Suppressor macrophage treated with lipopolysaccharide for 1 hour (primary cell): ENCODE results near the gene SPEF2.
"Not testable (repeated sequence)": the region's sequence is repeated elsewhere in the genome, so short reads cannot be mapped to it uniquely, and the experiment has no call there.

ENCODE experiments used
- DNase-seq, 3 donors: peaks; one replicate each; pipeline ENCODE4 v3.0.0-alpha.2; 2020 to 2022

The SPEF2 gene

DNA sequence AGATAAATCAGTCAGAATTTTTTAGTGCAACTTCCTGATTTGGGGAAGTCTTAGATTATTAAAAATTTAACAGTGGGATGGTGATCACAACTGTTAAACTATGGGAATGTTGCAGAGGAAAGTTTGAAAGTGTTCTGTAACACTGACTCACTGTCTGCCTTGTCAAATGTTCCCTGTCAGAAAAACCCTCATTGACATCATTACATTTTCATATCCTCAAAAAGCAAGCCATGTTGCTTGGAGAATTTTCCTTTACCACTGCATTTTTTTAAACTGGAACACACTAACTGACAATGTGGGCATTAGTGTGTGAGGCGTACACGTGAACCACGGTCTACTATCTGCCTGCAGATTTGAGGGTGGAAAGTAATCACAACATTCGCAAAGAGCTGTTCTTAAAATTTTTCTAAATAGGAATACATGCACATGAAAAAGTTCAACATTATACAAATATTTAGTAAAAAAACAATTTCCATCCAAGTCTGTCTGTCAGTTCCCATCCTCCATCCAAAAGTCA, 210.5 kb downstream of the SPEF2 start:
- peak; percentile 53 to 78 (median 71) for DNase-seq

DNA sequence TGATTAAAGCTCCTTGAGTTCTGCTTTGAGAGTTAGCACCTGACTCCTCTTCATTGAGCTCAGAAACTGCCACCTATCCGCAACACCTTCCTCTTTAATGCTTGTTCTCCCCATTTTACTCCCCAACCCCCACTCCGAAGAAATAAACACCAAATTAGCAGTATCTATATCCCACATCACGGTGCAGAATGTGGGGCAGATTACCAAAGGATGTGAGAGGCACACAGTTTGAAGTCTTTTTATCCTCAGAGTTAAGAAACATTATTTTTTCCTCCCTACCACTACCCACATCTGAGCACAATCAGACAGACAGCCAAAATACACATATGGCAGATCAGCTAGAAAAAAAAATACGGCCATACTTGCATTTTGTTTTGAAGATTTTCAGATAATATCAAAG, 212.9 kb downstream of the SPEF2 start:
- DNase-seq: no peak

DNA sequence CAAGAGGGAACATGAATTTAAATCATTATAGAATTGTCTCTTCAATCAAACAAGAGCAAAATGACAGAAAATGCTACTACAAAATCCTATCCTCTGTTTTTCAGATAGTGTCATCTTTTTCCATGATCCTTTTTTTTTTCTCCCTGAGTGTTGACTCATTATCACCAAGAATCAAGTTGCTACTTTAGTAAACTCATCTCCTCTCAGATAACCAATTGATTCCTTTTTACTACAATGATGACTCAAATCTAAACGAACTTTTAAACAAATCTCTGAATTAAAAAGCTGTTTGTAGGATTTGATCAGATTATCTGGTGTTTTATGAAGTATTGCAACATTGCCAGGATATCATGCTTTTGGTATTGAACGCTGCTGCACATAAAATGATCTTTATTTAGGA, 215.1 kb downstream of the SPEF2 start:
- no peak for DNase-seq

DNA sequence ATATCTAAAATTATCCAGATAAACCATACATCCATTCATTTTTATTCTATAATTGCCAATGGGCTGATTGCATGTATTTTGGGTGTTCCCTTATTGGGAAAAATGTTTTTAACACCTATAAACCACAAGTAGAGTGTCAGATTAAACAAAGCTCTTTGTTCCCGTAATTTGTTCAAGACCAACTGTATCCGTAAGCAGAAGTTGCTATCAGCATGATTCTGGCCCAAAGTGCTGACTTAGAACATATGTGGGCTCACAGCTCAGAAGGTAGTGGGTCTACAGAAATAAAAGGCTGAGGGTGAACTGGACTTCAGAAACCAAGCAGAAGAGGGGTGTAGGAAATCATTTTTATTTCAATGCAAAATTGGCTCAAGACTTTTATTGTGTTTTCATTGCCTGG, 215.6 kb downstream of the SPEF2 start:
- no peak for DNase-seq

DNA sequence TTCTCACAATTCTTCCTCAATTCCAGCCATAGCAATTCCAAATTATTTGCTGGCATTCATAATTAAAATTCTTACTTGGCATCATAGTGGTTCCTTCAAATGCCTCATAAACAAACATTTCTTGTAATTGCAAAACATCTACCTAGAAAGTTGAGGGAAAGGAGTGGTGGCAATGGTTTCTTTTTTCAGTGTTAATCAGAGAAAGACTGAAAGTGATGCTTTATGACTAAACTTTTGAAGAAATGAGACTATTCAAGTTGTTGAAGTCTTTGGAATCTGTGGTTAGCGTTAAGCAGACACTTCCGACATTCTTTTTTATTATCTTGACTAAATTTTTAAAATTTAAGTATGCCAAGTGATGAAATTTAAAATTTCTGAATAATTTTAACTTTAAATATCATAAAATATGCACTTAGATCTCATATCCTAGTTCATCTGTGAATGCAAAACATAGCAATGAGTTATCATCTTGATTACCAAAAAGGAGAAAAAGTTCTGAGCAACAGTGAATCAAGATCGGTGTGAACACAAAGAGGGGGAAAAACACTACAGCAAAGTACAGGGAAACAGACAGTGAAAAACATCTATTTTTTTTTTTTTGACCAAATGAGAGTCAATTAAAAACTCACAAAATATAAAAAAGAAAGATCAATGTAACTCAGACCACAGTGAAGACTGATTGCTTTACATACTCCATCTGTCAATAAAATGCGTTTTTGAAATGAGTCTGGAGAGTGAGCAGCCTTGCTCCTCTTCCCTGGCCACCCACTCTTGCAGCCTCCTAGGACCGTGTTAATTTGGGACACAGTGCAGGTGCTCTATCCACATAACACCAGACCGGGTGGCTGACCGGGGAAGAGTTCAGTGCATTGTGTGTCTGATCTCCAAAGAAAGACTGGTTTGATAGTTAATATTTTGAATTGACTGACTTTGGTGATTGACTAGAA, 218.4 kb downstream of the SPEF2 start:
- DNase-seq: no peak

DNA sequence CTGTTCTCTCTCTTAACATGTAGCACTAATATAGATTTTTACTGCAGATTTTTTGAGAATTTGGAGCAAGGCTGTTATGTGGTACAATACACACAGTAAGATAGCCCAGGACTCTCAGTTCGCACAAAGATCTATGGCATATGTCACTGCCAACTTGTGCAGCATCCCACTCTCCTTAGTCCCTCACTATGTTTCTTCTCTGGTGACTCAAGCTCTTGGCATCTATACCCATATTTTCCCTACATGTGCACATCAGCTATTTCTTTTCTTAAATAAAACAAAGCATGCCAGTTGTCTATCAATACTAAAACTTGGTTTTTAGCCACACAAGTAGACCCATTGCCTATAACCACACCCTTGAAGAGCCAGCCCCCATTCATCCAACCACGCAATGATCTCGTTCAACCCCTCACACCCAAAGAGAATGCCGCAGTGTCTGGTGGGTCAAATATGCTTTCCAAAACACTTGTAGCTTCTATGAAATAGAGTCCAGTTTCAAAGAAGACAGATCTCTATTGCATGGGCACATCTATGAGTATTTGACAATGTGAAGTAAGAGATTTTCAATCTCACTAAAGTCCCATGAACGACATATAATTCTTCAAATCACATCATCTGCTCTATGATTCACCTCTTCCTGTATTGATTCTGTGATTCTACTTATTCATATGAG, 220.8 kb downstream of the SPEF2 start:
- no peak for DNase-seq

DNA sequence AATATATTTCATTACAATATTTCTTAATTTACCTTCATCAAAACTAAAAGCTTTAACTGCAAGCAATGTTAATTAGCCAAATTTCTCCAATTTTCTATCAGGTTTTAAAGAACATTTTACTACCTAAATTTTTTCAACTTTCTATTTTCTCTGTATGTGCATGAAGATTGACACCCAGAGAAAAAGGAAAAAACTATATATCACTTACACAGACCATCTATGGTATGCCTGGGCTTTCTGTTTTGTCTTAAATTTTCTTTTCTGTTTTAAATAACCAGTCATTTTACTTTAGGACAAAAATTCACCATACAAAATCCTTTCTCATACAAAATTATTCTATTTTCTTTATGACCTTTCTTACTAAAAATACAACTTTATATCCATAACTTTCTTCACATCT, 225.2 kb downstream of the SPEF2 start:
- DNase-seq: no peak

DNA sequence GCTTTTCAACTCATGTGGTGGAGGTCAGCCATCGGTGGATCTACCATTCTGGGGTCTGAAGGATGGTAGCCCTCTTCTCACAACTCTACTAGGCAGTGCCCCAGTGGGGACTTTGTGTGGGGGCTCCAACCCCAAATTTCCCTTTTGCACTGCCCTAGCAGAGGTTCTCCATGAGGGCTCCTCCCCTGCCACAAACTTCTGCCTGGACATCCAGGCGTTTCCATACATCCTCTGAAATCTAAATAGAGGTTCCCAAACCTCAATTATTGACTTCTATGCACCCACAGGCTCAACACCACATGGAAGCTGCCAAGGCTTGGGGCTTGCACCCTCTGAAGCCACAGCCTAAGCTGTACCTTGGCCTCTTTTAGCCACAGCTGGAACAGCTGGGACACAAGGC, 227.8 kb downstream of the SPEF2 start:
- not testable (repeated sequence) for DNase-seq

DNA sequence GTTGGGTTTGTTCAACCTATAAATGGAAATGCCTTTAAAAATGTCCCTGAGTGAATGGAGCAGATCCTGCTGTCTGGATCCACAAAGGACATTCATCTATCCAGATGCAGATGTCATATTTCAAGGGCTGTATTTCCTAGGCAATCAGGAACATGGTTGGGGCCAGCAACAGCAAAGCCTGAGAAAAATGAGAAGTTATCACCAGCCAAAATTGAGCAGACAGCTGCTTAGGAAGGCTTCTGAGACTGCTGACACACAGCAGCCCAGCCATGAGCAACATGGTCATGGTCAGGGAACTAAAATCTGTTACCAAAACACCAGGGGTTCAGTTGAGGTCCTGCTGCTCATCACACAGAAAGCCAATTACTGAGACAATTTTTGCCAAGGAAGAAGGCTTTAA, 229.8 kb downstream of the SPEF2 start:
- no peak for DNase-seq

DNA sequence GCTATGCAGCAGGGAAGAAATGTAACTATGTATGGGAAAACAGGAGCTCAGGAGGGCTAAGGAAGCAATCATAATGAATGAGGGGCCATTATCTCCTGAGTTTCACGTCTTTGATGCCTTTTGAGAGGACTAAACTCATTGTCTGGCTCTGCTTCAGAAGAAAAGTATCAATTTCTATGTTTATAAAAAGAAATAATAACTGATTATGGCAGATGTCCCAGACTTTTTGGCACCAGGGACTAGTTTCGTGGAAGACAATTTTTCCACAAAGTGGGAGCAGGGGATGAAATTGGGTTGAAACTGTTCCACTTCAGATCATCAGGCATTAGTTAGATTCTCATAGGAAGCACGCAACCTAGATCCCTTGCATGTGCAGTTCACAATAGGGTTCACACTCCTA, 230.3 kb downstream of the SPEF2 start:
- DNase-seq: no peak

DNA sequence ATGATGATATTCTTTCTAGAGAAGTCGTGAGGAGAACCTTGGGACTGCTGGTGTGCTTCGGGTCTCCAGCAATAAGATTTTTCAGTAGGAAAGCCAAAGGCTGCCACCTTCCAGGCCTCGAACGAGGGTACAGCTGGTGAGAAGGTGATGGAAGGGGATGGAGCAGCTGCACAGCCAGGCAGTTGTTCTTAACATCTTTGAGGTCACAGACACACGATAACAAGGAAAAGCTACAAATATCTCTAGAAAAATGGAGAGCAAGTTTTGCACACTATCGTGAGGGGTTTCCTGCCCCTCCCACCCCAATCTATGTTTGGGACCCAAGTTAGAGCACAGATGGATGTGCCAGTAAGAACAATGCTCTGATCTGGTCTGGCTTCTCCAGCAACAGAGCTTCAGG, 232.2 kb downstream of the SPEF2 start:
- no peak for DNase-seq

DNA sequence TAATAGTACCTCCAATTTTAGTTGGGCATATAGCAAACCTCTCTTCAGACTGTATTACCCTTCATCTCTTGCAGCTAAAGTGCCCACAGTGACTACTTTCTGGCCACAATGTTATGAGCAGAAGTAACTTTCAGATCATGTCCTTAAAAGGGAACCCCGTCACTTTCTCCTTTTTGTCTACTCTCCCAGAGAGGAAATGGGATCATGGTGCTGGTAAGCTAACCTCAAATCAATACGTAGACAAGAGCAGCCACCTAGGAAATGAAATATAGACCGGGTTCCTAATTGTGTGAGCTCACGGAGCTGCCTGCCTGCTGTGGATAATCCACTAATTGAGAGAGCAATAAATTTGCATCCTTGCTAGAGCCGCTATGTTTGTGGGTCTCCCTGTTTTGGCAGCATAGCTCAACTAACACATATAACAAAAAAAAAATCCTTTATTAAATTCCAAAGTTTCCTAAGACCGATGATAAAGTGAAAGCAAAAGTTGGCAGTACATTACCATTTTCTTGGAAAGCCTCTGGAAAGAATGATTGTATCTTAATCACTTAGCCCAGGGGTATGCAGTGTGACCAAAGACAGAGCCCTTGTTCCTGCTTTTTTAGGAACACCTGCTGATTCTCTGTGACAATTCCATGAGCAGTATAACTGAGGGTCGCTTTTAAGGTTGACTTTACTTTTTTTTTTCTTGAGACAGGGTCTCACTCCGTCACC, 233.5 kb downstream of the SPEF2 start:
- DNase-seq: peak; percentile 40 to 82 (median 67)

DNA sequence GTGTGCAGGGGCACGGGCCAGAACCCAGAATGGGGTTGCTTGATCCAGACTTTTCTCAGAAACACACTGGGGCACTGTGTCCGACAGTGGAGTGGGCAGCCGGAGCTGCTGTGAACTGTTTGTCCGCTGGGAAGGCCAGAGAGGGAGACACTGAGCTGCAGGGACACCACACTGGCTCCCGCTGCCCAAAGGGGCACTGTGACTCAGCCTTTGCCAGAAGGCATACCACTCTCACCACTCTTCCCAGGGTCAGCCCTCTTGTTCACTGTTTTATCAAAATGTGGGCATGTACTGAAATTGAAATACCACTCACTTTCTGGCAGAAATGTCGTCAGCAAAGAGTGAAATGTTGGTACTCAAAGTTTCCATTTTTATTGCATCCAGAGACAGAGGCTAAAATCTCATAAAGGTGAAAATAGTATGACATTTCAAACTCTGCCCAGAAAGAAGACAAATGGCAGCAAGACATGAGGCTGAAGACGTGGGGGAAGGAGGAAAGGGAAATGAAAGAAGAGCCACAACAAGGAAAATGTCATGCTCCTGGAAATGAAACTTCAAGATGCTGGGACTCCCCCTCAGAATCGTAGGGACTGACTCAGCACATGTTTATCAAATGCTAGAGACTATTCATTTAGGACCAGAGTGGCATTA, 234.5 kb downstream of the SPEF2 start:
- DNase-seq: peak; percentile 81 to 92 (median 86)

DNA sequence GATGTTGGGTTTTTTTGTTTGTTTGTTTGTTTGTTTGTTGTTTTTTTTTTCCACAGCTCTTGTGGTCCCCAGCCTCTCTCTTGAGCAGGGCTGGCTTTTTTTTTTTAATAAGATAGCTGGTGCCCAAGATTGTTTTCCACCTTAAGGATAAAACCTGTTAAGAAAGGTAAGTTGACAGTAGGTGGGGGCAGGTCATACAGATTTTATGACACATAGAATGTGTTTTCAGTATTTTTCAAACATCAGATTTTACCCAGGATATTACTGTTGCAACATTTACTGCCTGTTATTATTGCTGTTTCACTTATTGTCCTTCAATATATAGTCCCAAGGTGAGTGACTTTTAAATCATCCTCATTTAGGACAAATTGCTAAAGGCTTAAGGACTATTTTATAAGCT, 235.1 kb downstream of the SPEF2 start:
- DNase-seq: no peak

DNA sequence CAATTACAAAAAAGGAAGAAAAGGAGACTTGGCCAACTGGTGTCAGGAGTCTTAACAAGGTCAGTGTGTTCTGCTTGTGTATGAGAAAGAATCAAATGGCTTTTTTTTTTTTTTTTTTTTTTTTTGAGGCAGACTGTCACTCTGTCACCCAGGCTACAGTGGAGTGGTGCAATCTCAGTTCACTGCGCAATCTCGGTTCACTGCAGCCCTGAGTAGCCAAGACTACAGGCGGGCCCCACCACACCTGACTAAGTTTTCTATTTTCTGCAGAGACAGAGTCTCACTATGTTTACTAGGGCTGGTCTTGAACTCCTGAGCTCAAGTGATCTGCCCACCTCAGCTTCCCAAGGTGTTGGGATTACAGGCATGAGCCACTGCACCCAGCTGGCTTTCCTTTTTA, 236.0 kb downstream of the SPEF2 start:
- DNase-seq: peak; percentile 63 to 70 (median 69)

DNA sequence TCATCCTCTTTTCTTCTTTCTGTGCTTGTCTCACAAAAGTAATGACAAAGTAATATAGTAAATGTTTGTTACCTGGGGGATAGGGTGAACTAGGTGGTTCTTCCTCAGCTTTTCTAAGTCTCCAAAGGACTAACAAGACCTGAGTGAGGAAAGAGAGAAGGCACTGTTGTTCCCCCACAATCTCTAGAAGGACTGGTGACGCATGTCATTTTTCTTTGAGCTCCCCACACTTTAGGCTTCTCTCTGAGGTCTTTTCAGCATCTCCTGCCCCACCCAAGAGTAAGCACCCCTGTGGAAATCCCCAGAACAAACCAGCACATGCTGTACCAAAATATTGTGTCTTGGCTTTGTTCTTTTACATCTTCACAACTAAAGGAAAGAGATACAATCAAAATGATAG, 236.6 kb downstream of the SPEF2 start:
- DNase-seq: no peak

DNA sequence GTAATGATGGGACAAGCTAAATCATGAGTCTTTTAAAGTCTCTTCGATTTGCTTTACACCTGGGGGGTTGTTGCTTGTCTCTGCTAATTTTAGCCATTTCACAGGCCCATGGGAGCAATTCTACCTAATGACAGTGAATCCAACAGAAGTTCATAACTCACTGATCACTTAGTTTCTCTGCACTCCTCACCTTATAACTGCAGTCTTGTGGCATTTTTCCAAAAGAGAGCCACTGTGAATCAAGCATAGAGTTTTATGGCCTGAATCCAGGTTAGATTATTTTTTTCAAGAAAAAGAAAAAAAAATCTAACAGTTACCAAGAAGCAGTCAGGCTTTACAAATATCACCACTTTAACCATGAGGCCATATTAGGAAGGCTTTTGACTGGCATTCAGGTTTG, 237.5 kb downstream of the SPEF2 start:
- no peak for DNase-seq

DNA sequence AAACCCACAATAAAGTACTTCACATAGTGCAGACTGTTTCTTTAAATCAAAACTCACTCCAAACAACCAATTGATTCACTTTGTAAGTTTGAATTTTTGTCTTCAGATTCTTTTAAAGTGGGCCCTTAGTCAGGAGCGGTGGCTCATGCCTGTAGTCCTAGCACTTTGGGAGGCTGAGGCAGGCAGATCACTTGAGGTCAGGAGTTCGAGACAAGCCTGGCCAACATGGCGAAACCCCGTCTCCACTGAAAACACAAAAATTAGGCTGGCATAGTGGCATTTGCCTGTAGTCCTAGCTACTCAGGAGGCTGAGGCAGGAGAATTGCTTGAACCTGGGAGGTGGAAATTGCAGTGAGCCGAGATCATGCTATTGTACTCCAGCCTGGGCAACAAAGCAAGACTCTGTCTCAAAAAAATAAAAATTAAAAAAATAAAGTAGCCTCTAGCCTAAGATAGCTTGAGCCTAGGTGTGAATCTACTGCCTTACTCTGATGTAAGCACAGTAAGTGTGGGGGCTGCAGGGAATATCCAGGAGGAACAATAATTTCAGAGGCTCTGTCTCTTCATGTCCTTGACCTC, 238.6 kb downstream of the SPEF2 start:
- peak in 2 of 3 donors; percentile 75 to 84 for DNase-seq

DNA sequence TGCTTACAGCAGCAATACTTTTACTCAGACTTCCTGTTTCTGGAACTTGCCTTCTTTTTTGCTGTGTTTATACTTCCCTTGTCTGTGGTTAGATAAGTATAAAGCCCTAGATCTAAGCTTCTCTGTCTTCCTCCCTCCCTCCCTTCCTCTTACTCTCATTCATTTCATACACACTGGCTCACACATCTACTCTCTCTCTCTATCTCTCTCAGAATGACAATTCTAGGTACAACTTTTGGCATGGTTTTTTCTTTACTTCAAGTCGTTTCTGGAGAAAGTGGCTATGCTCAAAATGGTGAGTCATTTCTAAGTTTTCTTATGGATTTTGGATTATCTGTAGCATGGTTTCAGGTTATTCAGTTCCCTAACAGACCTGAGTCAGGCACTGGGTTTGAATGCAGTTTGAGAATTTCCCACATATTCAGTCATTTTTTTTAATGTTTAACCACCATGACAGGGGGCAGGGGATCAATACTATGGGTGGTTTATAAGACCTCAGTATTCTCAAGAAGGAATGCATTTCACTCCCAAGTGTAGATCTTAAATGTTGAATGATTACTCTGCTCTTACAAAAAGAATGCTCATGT, 239.2 kb downstream of the SPEF2 start, which contains the start of gene IL7R:
TSS of gene IL7R (plus strand) at position 127 of the 587 bp plus-strand sequence. CDS start at position 214, 87 bp downstream.
- peak; percentile 29 to 90 (median 60) for DNase-seq

DNA sequence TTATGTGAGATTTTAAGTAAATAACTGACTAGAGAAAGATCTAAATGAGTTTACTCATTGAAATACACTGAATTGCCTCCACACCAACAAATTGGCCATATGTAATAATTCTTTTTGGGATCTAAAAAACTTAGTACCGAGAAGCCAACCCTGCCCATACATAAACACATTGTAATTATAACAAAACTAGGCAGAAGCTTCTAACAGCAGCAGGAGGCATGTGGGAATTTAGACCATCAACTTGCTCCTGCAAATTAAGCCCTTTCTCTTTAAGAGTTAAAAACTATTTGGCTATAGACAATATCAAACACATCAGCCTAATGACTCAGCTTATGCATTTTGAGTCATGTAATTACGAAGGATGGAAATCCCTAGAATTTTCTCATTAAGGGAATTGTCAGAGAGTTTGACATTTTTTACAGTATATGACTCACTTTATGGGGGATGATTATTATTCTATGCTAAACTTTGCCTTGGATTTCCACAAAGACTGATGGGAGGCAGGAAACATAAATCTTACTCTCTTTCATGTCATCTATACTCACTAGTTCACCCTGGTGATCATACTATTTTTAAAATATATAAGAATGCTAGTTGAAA, 240.0 kb downstream of the SPEF2 start:
- DNase-seq: peak; percentile 72 to 98 (median 95)

DNA sequence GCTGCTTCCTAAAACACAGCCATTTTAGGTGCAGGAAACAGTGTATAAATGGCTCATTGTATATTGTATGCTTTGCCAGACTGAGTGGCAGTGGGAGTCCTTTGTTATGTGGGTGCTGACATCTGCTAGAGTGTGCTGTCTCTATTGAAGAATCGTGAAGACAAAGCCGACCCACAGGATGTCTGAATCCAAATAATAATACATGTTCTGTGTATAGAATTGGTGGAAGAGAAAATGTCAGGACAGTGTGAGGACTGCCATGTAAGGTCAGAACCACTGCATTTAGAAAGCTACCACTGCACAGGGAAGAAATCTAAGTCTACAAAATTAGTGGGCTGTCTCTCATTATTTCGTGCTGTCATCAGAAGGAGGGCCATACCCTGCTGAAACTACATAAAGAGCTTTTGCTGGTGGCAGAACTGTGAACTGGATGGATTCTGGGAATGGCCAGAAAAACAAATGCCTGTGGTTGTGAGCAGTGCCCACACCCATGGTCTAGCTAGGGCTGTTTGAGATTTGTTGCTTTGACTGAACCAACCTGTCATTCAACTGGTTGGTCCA, 241.5 kb downstream of the SPEF2 start:
- DNase-seq: no peak
